Kidney (tissue), 14 donors: Measurements from ENCODE around the gene SLC13A5. TPM values are rescaled to one million over a fixed set of nuclear protein-coding genes. Genes with fewer than 3 reads are reported as not detected.
"Not testable (repeated sequence)": the region's sequence is repeated elsewhere in the genome, so short reads cannot be mapped to it uniquely, and the experiment has no call there.

ENCODE experiments used
- DNase-seq, 5 donors: peaks; one replicate each; pipeline ENCODE4 v3.0.0-alpha.2; 2013 to 2020
- FAIRE-seq: peaks from 2 replicates; lab custom pipeline; 2012; peaks lifted over from hg19 to GRCh38; lab: Jason Lieb, UNC
- H3K27ac ChIP-seq, 2 donors: one replicate each; pipeline ENCODE4 v1.7.0; 2013; ENCODE audit warnings: low read depth in 2 of 2, low read length in 2 of 2, inconsistent platforms in 1 of 2
- H3K27me3 ChIP-seq: one replicate; pipeline ENCODE4 v1.7.1; 2013; ENCODE audit warnings: low read length, inconsistent platforms; ENCODE audit not compliant: control insufficient read depth, insufficient read depth
- H3K36me3 ChIP-seq, 3 donors: one replicate each; pipeline versions ENCODE4 v1.7.0 to v1.7.1; 2013; ENCODE audit warnings: low read length in 3 of 3, control low read depth in 1 of 3, inconsistent platforms in 1 of 3; ENCODE audit not compliant: insufficient read depth in 3 of 3, control insufficient read depth in 2 of 3
- H3K4me1 ChIP-seq, 3 donors: one replicate each; pipeline versions ENCODE4 v1.7.0 to v1.7.1; 2013; ENCODE audit warnings: low read length in 3 of 3, inconsistent platforms in 1 of 3, low read depth in 1 of 3; ENCODE audit not compliant: control insufficient read depth in 2 of 3, insufficient read depth in 2 of 3
- H3K4me3 ChIP-seq, 3 donors: one replicate each; pipeline versions ENCODE4 v1.7.0 to v1.8.1; 2013; ENCODE audit warnings: low read length in 3 of 3, control low read depth in 1 of 3, inconsistent platforms in 1 of 3
- H3K9ac ChIP-seq, 3 donors: one replicate each; pipeline versions ENCODE4 v1.7.0 to v1.7.1; 2013; ENCODE audit warnings: low read length in 3 of 3, control low read depth in 1 of 3, inconsistent platforms in 1 of 3
- H3K9me3 ChIP-seq, 3 donors: one replicate each; pipeline versions ENCODE4 v1.7.0 to v1.7.1; 2013; ENCODE audit warnings: low read length in 3 of 3, control low read depth in 1 of 3, inconsistent platforms in 1 of 3; ENCODE audit not compliant: control insufficient read depth in 2 of 3, insufficient read depth in 1 of 3
- intact Hi-C: fragments of 100-400 bp; cut with DNase I; formaldehyde crosslinking; loops from one replicate; pipeline ENCODE4 v1.11.1; 2022
- polyA plus RNA-seq: library from polyadenylated mRNA; stranded (reverse); fragments of 350-450 nt; fragmentation: Illumina TruSeq; extraction: RNeasy Lipid Tissue Mini Kit (QIAGEN cat#74804); gene quantifications from one replicate; pipeline ENCODE4 v1.2.3, GENCODE V29; 2014; ENCODE audit warnings: low read depth, low replicate concordance; ENCODE audit not compliant: insufficient read depth
- total RNA-seq: library from RNA; stranded (reverse); fragmentation: NEBNext Ultra II Directional; extraction: Animal tissue kit (Norgen Biotek cat#: 25700); gene quantifications from one replicate; pipeline ENCODE4 v1.2.1, GENCODE V29; 2021
- TF ChIP-seq, protein P1 (sequence below): IDR thresholded peaks from 3 replicates; pipeline ENCODE4 v1.5.1; 2012; ENCODE audit warnings: mild to moderate bottlenecking, moderate library complexity, borderline replicate concordance; ENCODE audit not compliant: insufficient read depth; ENCODE audit errors: extremely low read depth
- donor health status: control.
- donor health status: control.
- donor health status: control.
- donor health status: control.
- donor health status: control.
- donor health status: DM: yes; HTN: yes; CAD: no.
- donor health status: Normal renal cell carcinoma (clear cell type).

The SLC13A5 gene
- total and polyA plus RNA-seq, 2 donors from 2014 or later = not detected

DNA sequence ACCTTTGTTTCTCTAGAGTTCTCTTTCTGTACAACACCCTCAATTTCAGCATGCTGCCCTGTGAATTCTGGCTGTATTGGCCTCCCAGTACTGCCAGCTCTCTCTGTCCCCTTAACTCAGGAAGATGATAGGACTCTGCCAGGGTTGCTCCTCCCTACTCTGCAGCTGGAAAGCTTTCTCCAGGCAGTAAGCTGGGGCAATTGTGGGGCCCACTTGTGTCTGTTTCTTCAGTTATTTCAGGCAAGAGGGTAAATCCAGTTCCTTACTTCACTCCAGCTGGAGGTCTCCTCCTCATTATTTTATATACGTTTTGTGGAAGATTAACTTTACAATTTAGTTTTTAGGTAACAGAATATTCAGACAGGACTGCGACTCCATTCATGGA lies 51.7 kb downstream of the SLC13A5 start:
- Histone ChIP-seq H3K4me3 (no peak overlapping the region), H3K36me3 (no peaks in the 10 kb centered on the region), H3K9me3 (no peaks in the 10 kb centered on the region), H3K4me1 (no peaks in the 10 kb centered on the region), H3K27ac (no peak overlapping the region), H3K9ac (no peak overlapping the region), H3K27me3 (no peaks in the 10 kb centered on the region)
- intact Hi-C loops = no loop called here
- no peak for FAIRE-seq
- no peak for DNase-seq
- TF ChIP-seq, protein P1, sequence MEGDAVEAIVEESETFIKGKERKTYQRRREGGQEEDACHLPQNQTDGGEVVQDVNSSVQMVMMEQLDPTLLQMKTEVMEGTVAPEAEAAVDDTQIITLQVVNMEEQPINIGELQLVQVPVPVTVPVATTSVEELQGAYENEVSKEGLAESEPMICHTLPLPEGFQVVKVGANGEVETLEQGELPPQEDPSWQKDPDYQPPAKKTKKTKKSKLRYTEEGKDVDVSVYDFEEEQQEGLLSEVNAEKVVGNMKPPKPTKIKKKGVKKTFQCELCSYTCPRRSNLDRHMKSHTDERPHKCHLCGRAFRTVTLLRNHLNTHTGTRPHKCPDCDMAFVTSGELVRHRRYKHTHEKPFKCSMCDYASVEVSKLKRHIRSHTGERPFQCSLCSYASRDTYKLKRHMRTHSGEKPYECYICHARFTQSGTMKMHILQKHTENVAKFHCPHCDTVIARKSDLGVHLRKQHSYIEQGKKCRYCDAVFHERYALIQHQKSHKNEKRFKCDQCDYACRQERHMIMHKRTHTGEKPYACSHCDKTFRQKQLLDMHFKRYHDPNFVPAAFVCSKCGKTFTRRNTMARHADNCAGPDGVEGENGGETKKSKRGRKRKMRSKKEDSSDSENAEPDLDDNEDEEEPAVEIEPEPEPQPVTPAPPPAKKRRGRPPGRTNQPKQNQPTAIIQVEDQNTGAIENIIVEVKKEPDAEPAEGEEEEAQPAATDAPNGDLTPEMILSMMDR = no peak

DNA sequence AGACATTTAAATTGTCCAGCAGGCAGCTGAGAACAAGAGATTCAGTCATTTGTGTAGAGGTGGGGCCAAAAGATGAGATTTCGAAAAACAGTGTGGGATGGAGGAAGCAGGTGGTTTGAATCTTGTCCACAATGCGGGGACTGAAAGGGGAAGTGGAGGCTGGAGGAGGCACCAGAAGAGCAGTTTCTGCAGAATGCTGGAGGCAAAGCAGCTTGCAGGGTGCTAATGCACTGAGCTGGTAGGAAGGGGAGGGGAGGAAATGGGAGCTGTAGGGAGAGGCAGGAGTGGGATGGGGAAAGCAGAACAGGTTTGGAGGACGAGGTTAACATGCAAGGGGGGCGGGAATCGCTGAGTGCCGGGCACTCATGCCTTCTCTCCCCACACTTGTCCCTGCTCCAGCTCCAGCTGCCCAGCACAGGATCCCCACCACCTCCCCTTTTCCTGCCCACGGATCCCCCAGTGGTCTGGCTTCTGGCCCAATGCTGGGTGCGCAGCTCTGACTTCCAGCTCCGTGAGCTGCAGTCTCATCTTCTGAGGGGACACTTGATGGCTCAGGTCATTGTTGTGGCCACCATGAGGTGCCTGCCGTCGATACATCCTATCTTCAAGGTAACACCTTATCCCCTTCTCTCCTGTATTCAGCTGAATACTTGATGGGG lies 52.2 kb downstream of the SLC13A5 start:
- Histone ChIP-seq H3K9me3 (no peaks in the 10 kb centered on the region), H3K9ac (no peak overlapping the region), H3K4me1 (no peaks in the 10 kb centered on the region), H3K27ac (no peak overlapping the region), H3K36me3 (no peaks in the 10 kb centered on the region), H3K4me3 (no peak overlapping the region), H3K27me3 (no peaks in the 10 kb centered on the region)
- DNase-seq (no peak), FAIRE-seq (no peak)
- TF ChIP-seq, protein P1 = no peak
- intact Hi-C loops = no loop called here

DNA sequence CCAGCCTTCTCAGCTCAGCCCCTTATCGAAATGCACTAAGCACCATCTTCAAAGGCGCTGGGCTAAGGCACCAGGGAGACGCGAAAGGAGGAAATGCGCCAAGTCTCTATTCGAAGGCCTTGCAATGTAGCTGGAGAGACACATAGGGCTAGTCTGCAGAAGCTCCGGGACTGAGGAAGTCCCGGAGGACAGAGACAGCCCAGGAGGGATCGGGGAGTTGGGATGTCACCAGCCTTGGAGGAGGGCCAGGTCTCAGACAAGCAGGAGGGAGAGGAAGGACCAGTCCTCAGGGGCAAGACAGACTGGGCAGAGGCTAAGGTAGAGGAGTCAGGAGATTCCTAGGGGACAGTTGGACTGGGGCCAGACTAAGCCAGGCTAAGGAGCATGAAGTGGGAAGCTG lies 53.1 kb downstream of the SLC13A5 start:
- TF ChIP-seq, protein P1 = no peak
- Histone ChIP-seq H3K9ac (no peak overlapping the region), H3K36me3 (no peaks in the 10 kb centered on the region), H3K27me3 (peaks cover 2% of the 10 kb centered on the region), H3K4me1 (peaks cover 0 to 3% (median 3%) of the 10 kb centered on the region in 3 donors), H3K4me3 (no peak overlapping the region), H3K9me3 (no peaks in the 10 kb centered on the region), H3K27ac (no peak overlapping the region)
- FAIRE-seq = no peak
- intact Hi-C loops = no loop called here
- DNase-seq = no peak

DNA sequence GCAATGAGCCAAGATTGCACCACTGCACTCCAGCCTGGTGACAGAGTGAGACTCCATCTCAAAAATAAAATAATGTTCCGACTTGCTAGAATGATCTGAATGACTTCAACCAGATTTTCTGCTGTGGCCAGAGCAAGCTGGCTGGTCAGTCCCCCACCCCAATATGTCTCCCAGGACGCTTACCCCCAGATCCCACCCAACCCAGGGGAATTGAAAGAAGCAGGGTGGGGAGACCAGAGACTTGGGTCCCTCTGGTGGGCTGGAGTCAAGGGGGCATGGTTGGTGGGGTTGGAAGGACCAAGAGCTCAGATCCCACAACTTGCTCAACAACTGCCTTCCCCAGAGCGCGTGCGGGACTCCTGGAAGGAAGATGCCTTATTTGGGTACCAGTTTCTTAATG lies 54.8 kb downstream of the SLC13A5 start:
- H3K36me3 ChIP-seq, H3K4me1 ChIP-seq, FAIRE-seq, H3K27ac ChIP-seq, intact Hi-C loops, H3K9me3 ChIP-seq, DNase-seq, H3K9ac ChIP-seq, H3K4me3 ChIP-seq, H3K27me3 ChIP-seq: not testable (repeated sequence)
